ENCODE data around the gene STX16. TPM values are rescaled to one million over a fixed set of nuclear protein-coding genes. Genes with fewer than 3 reads are reported as not detected.

STX16 gene
- total and polyA plus RNA-seq, 9 of the 15 experiments (the other 6 are each of a cell fraction or from before 2014, with no cell fraction given): 4.4 to 43.5 (median 14.7) TPM

DNA sequence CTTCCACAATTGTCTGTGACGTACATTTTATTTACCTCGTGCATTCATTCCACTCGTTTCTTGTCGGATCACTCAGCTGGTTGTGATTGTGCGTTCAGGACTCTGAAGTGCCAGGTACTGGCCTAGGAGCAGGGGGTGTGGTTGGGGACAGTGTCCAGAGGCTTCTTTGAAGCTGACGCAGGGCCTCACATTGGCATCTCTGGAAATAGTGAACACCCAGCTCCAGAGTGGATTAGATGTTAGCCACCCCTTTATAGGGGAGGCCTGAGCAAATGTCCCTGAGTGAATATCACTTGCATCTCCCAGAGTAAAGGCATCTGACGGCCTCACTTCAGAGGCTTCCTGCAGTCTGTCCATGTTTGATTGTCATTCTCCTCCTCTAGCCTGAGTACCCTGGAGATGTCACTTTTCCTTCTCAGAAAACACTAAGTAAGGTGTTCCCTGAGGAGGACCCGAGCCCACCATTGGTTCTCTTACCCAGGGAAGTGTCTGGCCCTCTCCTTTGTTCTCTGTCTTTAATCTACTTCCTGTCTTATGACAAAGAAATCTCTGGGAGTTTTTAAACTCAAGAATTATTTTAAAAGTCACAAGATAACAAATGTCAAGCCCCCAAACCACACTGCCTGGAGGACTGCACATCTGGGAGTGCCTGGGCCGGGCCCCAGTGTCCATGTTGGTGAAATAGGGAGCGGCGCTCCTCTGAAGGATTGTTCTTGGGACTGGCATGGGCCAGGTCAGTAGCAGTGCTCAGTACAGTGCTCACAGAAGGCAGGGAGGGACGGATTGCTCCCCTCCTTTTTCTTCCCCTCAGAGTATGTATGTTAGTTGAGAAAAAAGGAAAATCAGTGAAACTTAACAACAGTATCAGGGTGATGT is 10.8 kb downstream of the STX16 start (continued):
- TF ChIP-seq, protein P1, sequence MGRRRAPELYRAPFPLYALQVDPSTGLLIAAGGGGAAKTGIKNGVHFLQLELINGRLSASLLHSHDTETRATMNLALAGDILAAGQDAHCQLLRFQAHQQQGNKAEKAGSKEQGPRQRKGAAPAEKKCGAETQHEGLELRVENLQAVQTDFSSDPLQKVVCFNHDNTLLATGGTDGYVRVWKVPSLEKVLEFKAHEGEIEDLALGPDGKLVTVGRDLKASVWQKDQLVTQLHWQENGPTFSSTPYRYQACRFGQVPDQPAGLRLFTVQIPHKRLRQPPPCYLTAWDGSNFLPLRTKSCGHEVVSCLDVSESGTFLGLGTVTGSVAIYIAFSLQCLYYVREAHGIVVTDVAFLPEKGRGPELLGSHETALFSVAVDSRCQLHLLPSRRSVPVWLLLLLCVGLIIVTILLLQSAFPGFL (CRISPR knock-in tag; IDR thresholded peaks at IDR 0.05): no peak
- TF ChIP-seq, protein P2, sequence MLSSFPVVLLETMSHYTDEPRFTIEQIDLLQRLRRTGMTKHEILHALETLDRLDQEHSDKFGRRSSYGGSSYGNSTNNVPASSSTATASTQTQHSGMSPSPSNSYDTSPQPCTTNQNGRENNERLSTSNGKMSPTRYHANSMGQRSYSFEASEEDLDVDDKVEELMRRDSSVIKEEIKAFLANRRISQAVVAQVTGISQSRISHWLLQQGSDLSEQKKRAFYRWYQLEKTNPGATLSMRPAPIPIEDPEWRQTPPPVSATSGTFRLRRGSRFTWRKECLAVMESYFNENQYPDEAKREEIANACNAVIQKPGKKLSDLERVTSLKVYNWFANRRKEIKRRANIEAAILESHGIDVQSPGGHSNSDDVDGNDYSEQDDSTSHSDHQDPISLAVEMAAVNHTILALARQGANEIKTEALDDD (IDR thresholded peaks at IDR 0.05): no peak
- TF ChIP-seq CAMTA2 (CRISPR knock-in tag; conservative IDR thresholded peaks at IDR 0.05) (no peak), CBX8 (IDR thresholded peaks at IDR 0.05; ENCODE audit: borderline replicate concordance, extremely low read depth, low read depth, low read length, poor library complexity, severe bottlenecking) (no peak), FOXJ3 (CRISPR knock-in tag; IDR thresholded peaks at IDR 0.05) (no peak), ZSCAN32 (CRISPR knock-in tag; IDR thresholded peaks at IDR 0.05) (no peak), UBTF (IDR thresholded peaks at IDR 0.05; ENCODE audit: borderline replicate concordance in 1 of 2, low read depth in 2 of 2, low read length in 2 of 2) (no peak)
